Upper lobe of left lung (tissue), 6 donors: ENCODE results near the gene CD274. TPM values are rescaled to one million over a fixed set of nuclear protein-coding genes. Genes with fewer than 3 reads are reported as not detected.

Source experiments
- ATAC-seq, 2 donors: fragments of 200-7000 bp; cut with Tn5 transposase; one replicate each; pipeline ENCODE4 v1.9.1; 2022; ENCODE audit warnings: mild to moderate bottlenecking in 2 of 2, moderate library complexity in 2 of 2; ENCODE audit not compliant: low FRiP score in 2 of 2
- DNase-seq, 2 donors: peaks; one replicate each; pipeline ENCODE4 v3.0.0-alpha.2; 2019 to 2020
- H3K27ac ChIP-seq, 4 donors: fragments of 200-600 bp; sonication (generic); one replicate each; pipeline ENCODE4 v1.5.1; 2016 to 2019
- H3K27me3 ChIP-seq, 4 donors: fragments of 200-600 bp; sonication (generic); one replicate each; pipeline ENCODE4 v1.5.1; 2017 to 2019
- H3K36me3 ChIP-seq, 4 donors: fragments of 200-600 bp; sonication (generic); one replicate each; pipeline ENCODE4 v1.5.1; 2016 to 2019
- H3K4me1 ChIP-seq, 4 donors: fragments of 200-600 bp; sonication (generic); one replicate each; pipeline ENCODE4 v1.5.1; 2018 to 2019
- H3K4me3 ChIP-seq, 4 donors: fragments of 200-600 bp; sonication (generic); one replicate each; pipeline ENCODE4 v1.5.1; 2017 to 2019; ENCODE audit warnings: mild to moderate bottlenecking in 2 of 4, moderate library complexity in 1 of 4
- H3K9me3 ChIP-seq, 4 donors: fragments of 200-600 bp; sonication (generic); one replicate each; pipeline ENCODE4 v1.5.1; 2018 to 2019
- EP300 ChIP-seq, 4 donors: sonication (generic); formaldehyde crosslinking; IDR thresholded peaks; one replicate each; pipeline ENCODE4 v1.5.1; 2017; ENCODE audit warnings: antibody characterized with exemption in 4 of 4, control low read depth in 2 of 4
- POLR2A ChIP-seq, 4 donors: fragments of 450-650 bp; IDR thresholded peaks; one replicate each; pipeline ENCODE4 v1.5.1; 2016 to 2017; ENCODE audit warnings: antibody characterized with exemption in 4 of 4, mild to moderate bottlenecking in 2 of 4
- POLR2AphosphoS5 ChIP-seq, 2 donors: sonication (generic); formaldehyde crosslinking; IDR thresholded peaks; one replicate each; pipeline ENCODE4 v1.5.1; 2017; ENCODE audit warnings: antibody characterized with exemption in 2 of 2
- whole genome bisulfite sequencing, 2 donors: methylation state at CpG; one replicate each; pipeline ENCODE4 v1.1.5; 2017 to 2018; 5-methylcytosine and 5-hydroxymethylcytosine counted together
- total RNA-seq, 6 donors: library from RNA; depleted of rRNA in 4 of 6; stranded (reverse); fragments of >200 nt in 4 of 6; gene quantifications; one replicate each; pipeline versions ENCODE4 v1.1.0 to v1.2.1, GENCODE V29; 2016 to 2021
- TF ChIP-seq, protein P1 (sequence below), 6 experiments: fragments of 450-650 bp in 4 of 6; fragments of 200-600 bp in 2 of 6; sonication (generic) in 2 of 6; IDR thresholded peaks; one replicate each; pipeline ENCODE4 v1.5.1; 2016 to 2019; ENCODE audit warnings: antibody characterized with exemption in 6 of 6
- donor health status: DM: no; HTN: no; CAD: no; lungs with moderate emphysema.
- donor health status: DM: no; HTN: yes; CAD: no; lungs with severe emphysema.

CD274 gene
- total RNA-seq, 6 donors from 2014 or later = 11.6 to 20.8 (median 14.4) TPM

DNA sequence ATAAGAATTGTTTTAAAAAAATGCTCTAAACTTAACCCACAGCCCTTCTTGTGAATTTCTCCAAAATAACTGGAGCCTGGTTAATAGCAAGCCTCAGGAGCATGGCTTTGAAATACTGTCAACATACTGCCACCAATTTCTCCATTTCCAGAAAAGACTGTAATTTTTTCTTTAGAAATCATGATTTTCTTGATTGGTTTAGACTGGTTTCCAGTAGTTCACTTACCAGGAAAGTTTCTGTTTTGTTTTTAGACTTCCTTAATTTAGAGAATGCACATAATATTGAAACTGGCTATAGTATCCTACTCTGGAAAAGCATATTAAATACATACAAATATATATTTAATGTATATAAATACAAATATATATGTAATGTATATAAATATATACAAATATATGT is 4.5 kb upstream of the CD274 start:
- H3K36me3 ChIP-seq = no peaks in the 10 kb centered on the region
- peaks cover 7 to 12% (median 11%) of the 10 kb centered on the region in 4 donors for H3K4me1 ChIP-seq
- DNase-seq (no peak), ATAC-seq (no peak)
- no peak overlapping the region for H3K4me3 ChIP-seq
- H3K27me3 ChIP-seq = no peaks in the 10 kb centered on the region
- H3K27ac ChIP-seq = no peak overlapping the region
- H3K9me3 ChIP-seq = no peaks in the 10 kb centered on the region
- TF ChIP-seq EP300 (IDR thresholded peaks at IDR 0.05) (no peak), POLR2AphosphoS5 (IDR thresholded peaks at IDR 0.05) (no peak), POLR2A (IDR thresholded peaks at IDR 0.05) (no peak)
- TF ChIP-seq, protein P1, sequence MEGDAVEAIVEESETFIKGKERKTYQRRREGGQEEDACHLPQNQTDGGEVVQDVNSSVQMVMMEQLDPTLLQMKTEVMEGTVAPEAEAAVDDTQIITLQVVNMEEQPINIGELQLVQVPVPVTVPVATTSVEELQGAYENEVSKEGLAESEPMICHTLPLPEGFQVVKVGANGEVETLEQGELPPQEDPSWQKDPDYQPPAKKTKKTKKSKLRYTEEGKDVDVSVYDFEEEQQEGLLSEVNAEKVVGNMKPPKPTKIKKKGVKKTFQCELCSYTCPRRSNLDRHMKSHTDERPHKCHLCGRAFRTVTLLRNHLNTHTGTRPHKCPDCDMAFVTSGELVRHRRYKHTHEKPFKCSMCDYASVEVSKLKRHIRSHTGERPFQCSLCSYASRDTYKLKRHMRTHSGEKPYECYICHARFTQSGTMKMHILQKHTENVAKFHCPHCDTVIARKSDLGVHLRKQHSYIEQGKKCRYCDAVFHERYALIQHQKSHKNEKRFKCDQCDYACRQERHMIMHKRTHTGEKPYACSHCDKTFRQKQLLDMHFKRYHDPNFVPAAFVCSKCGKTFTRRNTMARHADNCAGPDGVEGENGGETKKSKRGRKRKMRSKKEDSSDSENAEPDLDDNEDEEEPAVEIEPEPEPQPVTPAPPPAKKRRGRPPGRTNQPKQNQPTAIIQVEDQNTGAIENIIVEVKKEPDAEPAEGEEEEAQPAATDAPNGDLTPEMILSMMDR (IDR thresholded peaks at IDR 0.05) = no peak

DNA sequence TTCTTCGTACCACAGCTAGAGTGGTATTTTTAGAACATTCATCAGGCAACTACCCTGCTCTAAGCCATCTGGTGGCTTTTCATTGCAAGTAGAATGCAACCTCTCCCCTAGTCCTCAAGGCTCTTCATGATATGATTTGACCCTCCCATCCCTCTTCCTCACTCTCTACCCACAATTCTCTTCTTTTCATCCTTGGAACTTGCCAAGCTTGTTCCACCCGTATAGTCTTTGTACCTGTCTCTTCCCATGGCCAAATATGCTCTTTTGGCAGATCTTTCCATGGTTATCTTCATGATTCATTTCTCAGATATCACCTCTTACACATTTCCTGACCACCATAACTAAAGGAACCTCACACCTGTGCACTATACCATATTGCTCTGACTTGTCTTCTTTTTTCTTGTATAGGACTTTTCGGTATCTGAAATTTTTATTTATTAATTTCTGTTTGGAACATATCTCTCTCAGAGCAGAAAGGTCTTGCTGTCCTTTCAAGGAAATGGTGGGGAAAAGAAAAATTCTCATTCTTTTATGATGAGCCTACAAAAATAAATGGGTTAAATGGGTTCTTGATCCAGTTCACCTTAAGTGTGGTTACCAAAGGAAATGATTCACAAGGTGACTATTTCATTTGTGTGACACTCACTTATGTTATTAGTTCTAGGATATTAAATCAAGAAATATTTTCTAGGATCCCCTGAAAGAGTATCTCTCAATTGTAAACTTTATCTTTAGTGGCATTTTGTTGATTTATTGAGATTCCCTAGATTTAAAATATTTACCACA is 3.7 kb upstream of the CD274 start:
- H3K4me3 ChIP-seq = no peak overlapping the region
- no peaks in the 10 kb centered on the region for H3K36me3 ChIP-seq
- peaks cover 10 to 20% (median 16%) of the 10 kb centered on the region in 4 donors for H3K4me1 ChIP-seq
- H3K27me3 ChIP-seq = no peaks in the 10 kb centered on the region
- no peak overlapping the region for H3K27ac ChIP-seq
- H3K9me3 ChIP-seq = no peaks in the 10 kb centered on the region
- 82 to 85% methylated on average over 3 of the region's 3 CpGs for WGBS, 2 donors
- ATAC-seq (no peak), DNase-seq (no peak)
- TF ChIP-seq EP300 (IDR thresholded peaks at IDR 0.05) (no peak), POLR2AphosphoS5 (IDR thresholded peaks at IDR 0.05) (no peak), POLR2A (IDR thresholded peaks at IDR 0.05) (no peak)
- TF ChIP-seq, protein P1 (IDR thresholded peaks at IDR 0.05) = no peak

DNA sequence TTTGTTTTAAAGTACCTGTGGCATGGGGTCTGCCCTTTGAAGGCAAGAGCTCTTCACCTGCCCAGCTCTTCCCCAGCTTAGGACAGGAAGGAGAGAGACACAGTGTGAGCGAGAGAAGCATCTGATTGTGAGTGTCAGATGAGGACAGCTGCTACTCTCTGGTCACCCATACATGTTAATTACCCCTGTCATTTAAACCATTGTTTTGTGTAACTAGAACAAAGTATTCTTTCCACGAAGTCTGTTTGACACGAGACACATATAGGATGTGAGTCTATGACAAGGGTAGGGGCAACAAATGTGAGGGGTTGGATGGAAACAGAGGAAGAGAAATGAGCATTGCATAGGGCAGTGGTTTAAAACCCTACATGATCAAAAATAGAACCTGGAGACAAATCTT is 3.0 kb upstream of the CD274 start:
- H3K9me3 ChIP-seq = no peaks in the 10 kb centered on the region
- no peaks in the 10 kb centered on the region for H3K27me3 ChIP-seq
- 79 to 81% methylated on average over 3 of the region's 3 CpGs for WGBS, 2 donors
- H3K36me3 ChIP-seq = no peaks in the 10 kb centered on the region
- peaks cover 14 to 27% (median 23%) of the 10 kb centered on the region in 4 donors for H3K4me1 ChIP-seq
- no peak for DNase-seq
- ATAC-seq = no peak
- H3K27ac ChIP-seq = no peak overlapping the region
- H3K4me3 ChIP-seq = no peak overlapping the region
- TF ChIP-seq EP300 (IDR thresholded peaks at IDR 0.05) (no peak), POLR2AphosphoS5 (IDR thresholded peaks at IDR 0.05) (no peak), POLR2A (IDR thresholded peaks at IDR 0.05) (no peak)
- TF ChIP-seq, protein P1 (IDR thresholded peaks at IDR 0.05) = no peak

DNA sequence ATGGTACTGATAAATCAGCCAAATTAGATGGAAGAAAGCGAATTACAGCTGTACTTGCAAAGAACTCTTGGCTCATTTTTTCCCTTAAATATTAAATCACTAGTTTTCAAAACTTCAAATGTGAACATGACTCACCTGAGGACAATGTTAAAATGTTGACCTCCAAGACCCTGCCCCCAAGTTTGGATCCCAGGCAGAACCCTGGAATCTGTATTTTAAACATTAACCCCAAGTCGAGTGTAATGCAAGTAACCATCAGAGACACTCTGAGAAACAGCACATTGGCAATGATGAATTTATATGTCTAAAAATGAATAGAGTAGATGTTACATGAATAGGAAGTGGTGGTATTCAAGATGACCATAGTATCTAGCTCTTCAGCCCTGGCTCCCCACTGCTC is 2.3 kb upstream of the CD274 start:
- DNase-seq = no peak
- Histone ChIP-seq H3K4me1 (peaks cover 21 to 33% (median 26%) of the 10 kb centered on the region in 4 donors), H3K27me3 (no peaks in the 10 kb centered on the region), H3K4me3 (no peak overlapping the region), H3K9me3 (no peaks in the 10 kb centered on the region), H3K36me3 (no peaks in the 10 kb centered on the region), H3K27ac (no peak overlapping the region)
- 82 to 88% methylated on average over 2 of the region's 2 CpGs for WGBS, 2 donors
- ATAC-seq = no peak
- TF ChIP-seq EP300 (IDR thresholded peaks at IDR 0.05) = no peak
- TF ChIP-seq POLR2AphosphoS5 (IDR thresholded peaks at IDR 0.05) = no peak
- TF ChIP-seq, protein P1 (IDR thresholded peaks at IDR 0.05) = no peak
- no peak for TF ChIP-seq POLR2A (IDR thresholded peaks at IDR 0.05)
